ENCODE measurements around the gene TRA2B.

DNA sequence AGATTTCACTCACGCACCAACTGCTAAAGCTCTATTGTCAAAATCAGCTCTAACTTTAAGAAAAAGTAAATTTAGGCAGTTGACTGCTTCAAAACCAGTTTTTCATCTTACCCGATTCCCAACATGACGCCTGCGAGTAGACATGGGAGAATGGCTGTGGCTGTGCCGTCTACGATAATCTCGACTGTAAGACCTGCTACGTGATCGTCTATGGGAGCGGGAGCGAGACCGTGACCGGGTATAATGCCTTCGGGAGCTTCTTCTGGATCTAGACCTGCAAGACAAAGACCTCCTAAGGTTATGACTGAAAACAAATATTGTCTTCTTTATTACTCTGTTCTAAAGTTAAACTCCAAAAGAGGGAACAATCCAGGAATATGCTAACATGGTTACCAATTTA is 12.5 kb downstream of the TRA2B start:
- TF ChIP-seq, protein P1, sequence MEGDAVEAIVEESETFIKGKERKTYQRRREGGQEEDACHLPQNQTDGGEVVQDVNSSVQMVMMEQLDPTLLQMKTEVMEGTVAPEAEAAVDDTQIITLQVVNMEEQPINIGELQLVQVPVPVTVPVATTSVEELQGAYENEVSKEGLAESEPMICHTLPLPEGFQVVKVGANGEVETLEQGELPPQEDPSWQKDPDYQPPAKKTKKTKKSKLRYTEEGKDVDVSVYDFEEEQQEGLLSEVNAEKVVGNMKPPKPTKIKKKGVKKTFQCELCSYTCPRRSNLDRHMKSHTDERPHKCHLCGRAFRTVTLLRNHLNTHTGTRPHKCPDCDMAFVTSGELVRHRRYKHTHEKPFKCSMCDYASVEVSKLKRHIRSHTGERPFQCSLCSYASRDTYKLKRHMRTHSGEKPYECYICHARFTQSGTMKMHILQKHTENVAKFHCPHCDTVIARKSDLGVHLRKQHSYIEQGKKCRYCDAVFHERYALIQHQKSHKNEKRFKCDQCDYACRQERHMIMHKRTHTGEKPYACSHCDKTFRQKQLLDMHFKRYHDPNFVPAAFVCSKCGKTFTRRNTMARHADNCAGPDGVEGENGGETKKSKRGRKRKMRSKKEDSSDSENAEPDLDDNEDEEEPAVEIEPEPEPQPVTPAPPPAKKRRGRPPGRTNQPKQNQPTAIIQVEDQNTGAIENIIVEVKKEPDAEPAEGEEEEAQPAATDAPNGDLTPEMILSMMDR (IDR thresholded peaks at IDR 0.05; ENCODE audit: insufficient read depth, low read depth, low read length): no peak
- no peak for TF ChIP-seq EZH2 (IDR thresholded peaks at IDR 0.05; ENCODE audit: insufficient read depth, low read length)

Data from astrocyte (in vitro differentiated cells and primary cell).